SIG-M5 (cell line): ENCODE data around the gene CCL14.
"Not testable (repeated sequence)": the region's sequence is repeated elsewhere in the genome, so short reads cannot be mapped to it uniquely, and the experiment has no call there.

Experiments used
- DNase-seq: peaks from one replicate; lab custom pipeline; 2025; lab: John Stamatoyannopoulos, UW

CCL14 gene

DNA sequence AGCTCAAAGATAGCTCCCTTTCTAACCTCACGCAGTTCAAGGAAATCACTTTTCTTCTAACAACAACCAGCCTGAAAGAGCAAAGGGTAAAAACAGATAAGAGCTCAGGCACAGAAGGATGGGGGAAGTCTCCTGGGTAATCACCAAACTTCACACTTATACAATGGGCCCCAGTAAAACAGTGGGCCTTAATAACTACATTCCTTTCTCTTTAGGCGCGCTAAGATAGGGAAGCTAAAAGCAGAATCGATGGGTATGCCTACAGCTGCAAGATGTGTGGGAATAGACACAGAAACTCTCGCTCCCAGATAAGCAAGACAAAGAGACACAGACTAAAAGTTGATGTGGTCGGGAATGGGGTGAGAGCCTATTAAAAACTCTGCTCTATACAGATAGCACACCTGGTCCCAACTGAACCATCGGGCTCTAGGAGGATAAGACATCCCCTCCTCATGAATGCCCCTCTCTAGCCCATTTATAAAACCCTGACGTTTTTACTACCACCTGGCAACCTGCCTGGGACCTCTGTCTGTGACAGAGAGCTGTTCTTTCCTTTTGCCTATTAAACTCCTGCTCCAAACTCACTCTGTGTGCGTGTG is 43.8 kb downstream of the CCL14 start:
- no peak for DNase-seq

DNA sequence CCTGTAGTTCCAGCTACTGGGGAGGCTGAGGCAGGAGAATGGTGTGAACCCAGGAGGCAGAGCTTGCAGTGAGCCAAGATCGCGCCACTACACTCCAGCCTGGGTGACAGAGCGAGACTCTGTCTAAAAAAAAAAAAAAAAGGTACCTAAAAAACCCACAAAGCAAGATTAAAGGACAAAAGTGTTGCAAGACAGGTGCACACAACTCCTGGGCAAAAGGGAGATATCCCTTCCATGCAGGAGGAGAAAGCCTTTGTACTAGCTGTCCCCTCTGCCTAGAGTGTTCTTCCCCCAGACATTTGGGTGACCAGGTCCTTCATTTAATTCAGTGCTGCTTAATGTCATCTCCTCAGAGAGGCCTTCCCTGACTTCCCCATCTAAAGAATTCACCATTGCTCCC is 48.0 kb downstream of the CCL14 start:
- DNase-seq, result not testable (repeated sequence)

DNA sequence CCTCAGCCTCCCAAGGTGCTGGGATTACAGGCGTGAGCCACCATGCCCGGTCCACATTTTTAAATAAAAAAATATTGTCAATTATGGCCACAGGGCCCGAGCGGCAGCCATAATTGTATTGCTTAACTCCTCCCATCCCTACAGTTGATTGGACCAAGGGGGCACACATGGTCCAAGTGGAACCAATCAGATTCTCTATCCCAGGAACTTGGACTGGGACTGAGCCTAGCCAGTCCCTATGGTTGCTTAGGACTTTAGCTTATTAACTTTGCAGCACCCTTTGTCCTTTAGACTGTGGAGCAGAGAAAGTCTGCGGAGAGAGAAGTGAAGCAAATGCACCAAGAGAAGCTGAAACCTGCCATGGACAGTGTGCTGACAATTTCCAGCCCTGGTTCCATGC is 50.5 kb downstream of the CCL14 start:
- DNase-seq, result no peak

DNA sequence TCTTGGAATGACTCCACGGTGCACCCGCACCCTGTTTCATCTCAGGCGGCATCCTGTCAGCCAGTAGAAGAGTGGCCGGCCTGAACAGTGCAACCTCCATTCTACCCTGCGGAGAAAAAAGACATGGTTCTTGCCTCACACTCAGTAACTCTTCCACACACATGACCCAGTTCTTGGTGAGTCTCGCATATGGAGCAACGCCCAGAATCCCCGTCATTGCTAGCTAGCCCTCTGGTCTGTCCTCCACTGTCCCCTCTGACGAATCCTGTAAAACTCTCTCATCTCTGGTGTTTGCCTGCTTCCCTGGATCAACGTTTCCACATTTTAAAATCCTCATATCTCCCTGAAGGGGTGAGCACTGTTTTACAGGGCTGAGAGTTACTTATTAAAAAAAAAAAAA is 51.8 kb downstream of the CCL14 start:
- no peak for DNase-seq
